Suprapubic skin (tissue), 3 donors: ENCODE data around the gene GRID1.

Experiments used
- CTCF ChIP-seq, 2 donors: fragments of 200-600 bp in 1 of 2; fragments of 450-650 bp in 1 of 2; sonication (generic) in 1 of 2; IDR thresholded peaks; one replicate each; pipeline ENCODE4 v1.5.1; 2016 to 2019; ENCODE audit warnings: antibody characterized with exemption in 2 of 2, mild to moderate bottlenecking in 1 of 2, moderate library complexity in 1 of 2
- POLR2AphosphoS5 ChIP-seq, 3 donors: sonication (generic); formaldehyde crosslinking; IDR thresholded peaks; one replicate each; pipeline ENCODE4 v1.6.1; 2017; ENCODE audit warnings: antibody characterized with exemption in 3 of 3

- no peak for TF ChIP-seq CTCF (IDR thresholded peaks at IDR 0.05)
- no peak for TF ChIP-seq POLR2AphosphoS5 (IDR thresholded peaks at IDR 0.05)
Observed at GRCh38 chr10:86056672-86057071, 309.9 kb downstream of the GRID1 start.
